ENCODE data around the gene DRD3. TPM values are rescaled to one million over a fixed set of nuclear protein-coding genes. Genes with fewer than 3 reads are reported as not detected.

The DRD3 gene
- total and polyA plus RNA-seq, 2 experiments from 2014 or later = 0.21 to 0.65 TPM

- Histone ChIP-seq H3F3A (replicated peaks; ENCODE audit: low read depth) (no peaks in the 10 kb centered on the region), H3K4me1 (ENCODE audit: insufficient read depth) (peaks cover 17% of the 10 kb centered on the region), H2AFZ (no peak overlapping the region), H3K36me3 (ENCODE audit: insufficient read depth) (no peaks in the 10 kb centered on the region), H3K27me3 (ENCODE audit: insufficient read depth) (no peaks in the 10 kb centered on the region), H3K9me2 (ENCODE audit: insufficient read depth) (no peaks in the 10 kb centered on the region), H4K20me1 (replicated peaks; ENCODE audit: insufficient read depth) (no peaks in the 10 kb centered on the region), H3K27ac (ENCODE audit: low read depth) (no peak overlapping the region), H3K4me3 (no peak overlapping the region), H3K79me2 (replicated peaks; ENCODE audit: insufficient read depth) (no peaks in the 10 kb centered on the region), H3K4me2 (no peak overlapping the region)
- H3K36me3 Mint-ChIP-seq (ENCODE audit: low read depth) = no peaks in the 10 kb centered on the region
- TF ChIP-seq JUNB (IDR thresholded peaks at IDR 0.05; ENCODE audit: unreplicated experiment) (no peak), ZNF462 (CRISPR knock-in tag; IDR thresholded peaks at IDR 0.05) (no peak), STAT1 (IDR thresholded peaks at IDR 0.05; ENCODE audit: unreplicated experiment) (no peak), ZNF114 (CRISPR knock-in tag; IDR thresholded peaks at IDR 0.05) (no peak), REST (IDR thresholded peaks at IDR 0.05; ENCODE audit: unreplicated experiment) (no peak), CREB1 (CRISPR knock-in tag; IDR thresholded peaks at IDR 0.05; ENCODE audit: low read depth) (no peak), EZH2phosphoT487 (IDR thresholded peaks at IDR 0.05; ENCODE audit: unreplicated experiment) (no peak)
- TF ChIP-seq, protein P1, sequence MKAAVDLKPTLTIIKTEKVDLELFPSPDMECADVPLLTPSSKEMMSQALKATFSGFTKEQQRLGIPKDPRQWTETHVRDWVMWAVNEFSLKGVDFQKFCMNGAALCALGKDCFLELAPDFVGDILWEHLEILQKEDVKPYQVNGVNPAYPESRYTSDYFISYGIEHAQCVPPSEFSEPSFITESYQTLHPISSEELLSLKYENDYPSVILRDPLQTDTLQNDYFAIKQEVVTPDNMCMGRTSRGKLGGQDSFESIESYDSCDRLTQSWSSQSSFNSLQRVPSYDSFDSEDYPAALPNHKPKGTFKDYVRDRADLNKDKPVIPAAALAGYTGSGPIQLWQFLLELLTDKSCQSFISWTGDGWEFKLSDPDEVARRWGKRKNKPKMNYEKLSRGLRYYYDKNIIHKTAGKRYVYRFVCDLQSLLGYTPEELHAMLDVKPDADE (IDR thresholded peaks at IDR 0.05) = no peak
- ATAC-seq = no peak
- no peak for DNase-seq (ENCODE audit: low spot score)
- no peak overlapping the region for H3K4me3 Mint-ChIP-seq
- no peaks in the 10 kb centered on the region for H3K9me3 Mint-ChIP-seq
- H3K4me1 Mint-ChIP-seq = peaks cover 21% of the 10 kb centered on the region
- H3K27ac Mint-ChIP-seq = no peak overlapping the region
- no peaks in the 10 kb centered on the region for H3K27me3 Mint-ChIP-seq (ENCODE audit: insufficient read depth, low read depth, poor library complexity)
Observed at GRCh38 chr3:114104414-114104813, 74.4 kb downstream of the DRD3 start.
